Neural cell (in vitro differentiated cells): ENCODE results near the gene RGR. TPM values are rescaled to one million over a fixed set of nuclear protein-coding genes. Genes with fewer than 3 reads are reported as not detected.

Experiments used
- H2AFZ ChIP-seq: fragments of 200-600, 300-800 bp; sonication (generic), shearing (Covaris generic); 2 replicates; pipeline ENCODE4 v1.6.0; 2014; ENCODE audit warnings: low read depth, mild to moderate bottlenecking, antibody characterized with exemption, low read length, moderate library complexity
- H3F3A ChIP-seq: fragments of 200-600 bp; shearing (Covaris generic); 2 replicates; pipeline ENCODE4 v1.6.1; 2016; ENCODE audit warnings: mild to moderate bottlenecking, moderate library complexity, mixed read lengths, antibody characterized with exemption, low read length; ENCODE audit not compliant: insufficient read depth, poor library complexity, severe bottlenecking
- H3K27ac ChIP-seq: fragments of 200-600, 300-800 bp; sonication (generic), shearing (Covaris generic); 2 replicates; pipeline ENCODE4 v1.5.1; 2014; ENCODE audit warnings: mild to moderate bottlenecking, low read length, moderate library complexity
- H3K27me3 ChIP-seq: fragments of 300-800, 200-600 bp; sonication (generic), shearing (Covaris generic); 2 replicates; pipeline ENCODE4 v1.6.0; 2014; ENCODE audit warnings: mild to moderate bottlenecking, low read depth, low read length, moderate library complexity; ENCODE audit not compliant: insufficient read depth
- H3K36me3 ChIP-seq: fragments of 300-800, 200-600 bp; sonication (generic), shearing (Covaris generic); 2 replicates; pipeline ENCODE4 v1.5.1; 2014; ENCODE audit warnings: mild to moderate bottlenecking, antibody characterized with exemption, low read length, moderate library complexity; ENCODE audit not compliant: insufficient read depth
- H3K4me2 ChIP-seq: fragments of 300-800, 200-600 bp; sonication (generic), shearing (Covaris generic); 2 replicates; pipeline ENCODE4 v1.6.0; 2014; ENCODE audit warnings: mild to moderate bottlenecking, low read length
- H3K4me3 ChIP-seq: fragments of 300-800, 200-600 bp; sonication (generic), shearing (Covaris generic); 2 replicates; pipeline ENCODE4 v1.5.1; 2014; ENCODE audit warnings: mild to moderate bottlenecking, low read length, moderate library complexity
- H3K79me2 ChIP-seq: fragments of 200-600 bp; shearing (Covaris generic); replicated peaks from 2 replicates; pipeline ENCODE4 v1.6.0; 2014; ENCODE audit warnings: mild to moderate bottlenecking, low read length, moderate library complexity; ENCODE audit not compliant: insufficient read depth
- H3K9ac ChIP-seq: fragments of 300-800, 200-600 bp; sonication (generic), shearing (Covaris generic); 2 replicates; pipeline ENCODE4 v1.6.1; 2016; ENCODE audit warnings: mild to moderate bottlenecking, low read length, mixed read lengths
- H3K9me2 ChIP-seq: fragments of 200-600 bp; shearing (Covaris generic); 2 replicates; pipeline ENCODE4 v1.6.1; 2016; ENCODE audit warnings: mild to moderate bottlenecking, low read length, mixed read lengths; ENCODE audit not compliant: insufficient read depth
- H3K9me3 ChIP-seq: fragments of 200-600, 300-800 bp; sonication (generic), shearing (Covaris generic); 2 replicates; pipeline ENCODE4 v1.6.1; 2016; ENCODE audit warnings: mild to moderate bottlenecking, mixed run types, low read length, moderate library complexity, mixed read lengths
- H4K20me1 ChIP-seq: fragments of 200-600 bp; shearing (Covaris generic); 2 replicates; pipeline ENCODE4 v1.6.1; 2016; ENCODE audit warnings: mild to moderate bottlenecking, mixed run types; ENCODE audit not compliant: insufficient read depth
- EP300 ChIP-seq: fragments of 450-650 bp; conservative IDR thresholded peaks from 2 replicates; pipeline ENCODE4 v1.6.1; 2014; ENCODE audit warnings: antibody characterized with exemption, mild to moderate bottlenecking, moderate library complexity; ENCODE audit not compliant: poor library complexity, severe bottlenecking
- EZH2 ChIP-seq: fragments of 200-600, 300-800 bp; shearing (Covaris generic), sonication (generic); IDR thresholded peaks from 2 replicates; pipeline ENCODE4 v1.6.1; 2014; ENCODE audit warnings: antibody characterized with exemption, low read length, borderline replicate concordance, mild to moderate bottlenecking; ENCODE audit not compliant: insufficient read depth, poor library complexity, severe bottlenecking
- MXI1 ChIP-seq: fragments of 450-650 bp; conservative IDR thresholded peaks from 2 replicates; pipeline ENCODE4 v1.6.1; 2014; ENCODE audit warnings: antibody characterized with exemption, mild to moderate bottlenecking; ENCODE audit not compliant: poor library complexity, severe bottlenecking
- POLR2AphosphoS5 ChIP-seq: IDR thresholded peaks from 2 replicates; pipeline ENCODE4 v1.6.1; 2012
- RAD21 ChIP-seq: fragments of 450-650 bp; conservative IDR thresholded peaks from 2 replicates; pipeline ENCODE4 v1.6.1; 2014; ENCODE audit warnings: antibody characterized with exemption, mild to moderate bottlenecking, moderate library complexity
- SMC3 ChIP-seq: fragments of 450-650 bp; conservative IDR thresholded peaks from 2 replicates; pipeline ENCODE4 v1.6.1; 2014; ENCODE audit warnings: antibody characterized with exemption, mild to moderate bottlenecking, moderate library complexity; ENCODE audit not compliant: poor library complexity
- TAF1 ChIP-seq: IDR thresholded peaks from 2 replicates; pipeline ENCODE4 v1.6.1; 2012; ENCODE audit warnings: low read depth
- polyA plus RNA-seq: library from polyadenylated mRNA; depleted of rRNA; stranded (reverse); fragments of >200 nt; gene quantifications from 2 replicates; pipeline ENCODE4 v1.2.3, GENCODE V29; 2014
- TF ChIP-seq, protein P1 (sequence below): fragments of 450-650 bp; IDR thresholded peaks from 2 replicates; pipeline ENCODE4 v1.5.1; 2014; ENCODE audit warnings: antibody characterized with exemption, mild to moderate bottlenecking, moderate library complexity; ENCODE audit not compliant: poor library complexity, severe bottlenecking
- TF ChIP-seq, protein P2 (sequence below): IDR thresholded peaks from 2 replicates; pipeline ENCODE4 v1.6.1; 2012; ENCODE audit warnings: borderline replicate concordance

Gene RGR
- polyA plus RNA-seq, 1 donor from 2014 or later: not detected

DNA sequence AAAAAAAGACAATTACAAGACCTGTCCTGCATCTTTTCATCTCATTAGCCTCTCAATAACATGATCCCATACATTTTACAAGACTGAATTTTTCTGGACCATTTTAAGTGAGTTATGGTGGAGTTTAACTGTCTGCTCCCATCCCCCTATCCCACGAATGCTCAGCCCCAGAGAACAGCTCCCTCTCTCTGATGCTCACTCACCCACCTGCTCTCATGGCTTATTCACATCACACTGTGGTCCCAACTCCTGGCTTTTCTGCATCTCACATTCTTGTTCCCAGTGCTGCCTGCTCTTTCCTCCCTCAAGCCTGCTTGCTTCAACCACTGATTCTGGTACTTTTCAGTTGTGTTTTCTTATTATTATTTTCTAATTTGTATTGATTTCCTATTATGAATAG lies 63.2 kb downstream of the RGR start:
- Histone ChIP-seq H3K4me3 (no peak overlapping the region), H3F3A (no peaks in the 10 kb centered on the region), H3K79me2 (no peaks in the 10 kb centered on the region), H3K4me2 (no peak overlapping the region), H3K27ac (no peak overlapping the region), H2AFZ (no peak overlapping the region), H4K20me1 (no peaks in the 10 kb centered on the region), H3K36me3 (no peaks in the 10 kb centered on the region), H3K9me2 (no peaks in the 10 kb centered on the region), H3K27me3 (no peaks in the 10 kb centered on the region), H3K9ac (no peak overlapping the region), H3K9me3 (no peaks in the 10 kb centered on the region)
- TF ChIP-seq, protein P1, sequence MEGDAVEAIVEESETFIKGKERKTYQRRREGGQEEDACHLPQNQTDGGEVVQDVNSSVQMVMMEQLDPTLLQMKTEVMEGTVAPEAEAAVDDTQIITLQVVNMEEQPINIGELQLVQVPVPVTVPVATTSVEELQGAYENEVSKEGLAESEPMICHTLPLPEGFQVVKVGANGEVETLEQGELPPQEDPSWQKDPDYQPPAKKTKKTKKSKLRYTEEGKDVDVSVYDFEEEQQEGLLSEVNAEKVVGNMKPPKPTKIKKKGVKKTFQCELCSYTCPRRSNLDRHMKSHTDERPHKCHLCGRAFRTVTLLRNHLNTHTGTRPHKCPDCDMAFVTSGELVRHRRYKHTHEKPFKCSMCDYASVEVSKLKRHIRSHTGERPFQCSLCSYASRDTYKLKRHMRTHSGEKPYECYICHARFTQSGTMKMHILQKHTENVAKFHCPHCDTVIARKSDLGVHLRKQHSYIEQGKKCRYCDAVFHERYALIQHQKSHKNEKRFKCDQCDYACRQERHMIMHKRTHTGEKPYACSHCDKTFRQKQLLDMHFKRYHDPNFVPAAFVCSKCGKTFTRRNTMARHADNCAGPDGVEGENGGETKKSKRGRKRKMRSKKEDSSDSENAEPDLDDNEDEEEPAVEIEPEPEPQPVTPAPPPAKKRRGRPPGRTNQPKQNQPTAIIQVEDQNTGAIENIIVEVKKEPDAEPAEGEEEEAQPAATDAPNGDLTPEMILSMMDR: no peak
- TF ChIP-seq EP300 (no peak), SMC3 (no peak), POLR2AphosphoS5 (no peak), RAD21 (no peak), EZH2 (no peak), TAF1 (no peak)
- TF ChIP-seq, protein P2, sequence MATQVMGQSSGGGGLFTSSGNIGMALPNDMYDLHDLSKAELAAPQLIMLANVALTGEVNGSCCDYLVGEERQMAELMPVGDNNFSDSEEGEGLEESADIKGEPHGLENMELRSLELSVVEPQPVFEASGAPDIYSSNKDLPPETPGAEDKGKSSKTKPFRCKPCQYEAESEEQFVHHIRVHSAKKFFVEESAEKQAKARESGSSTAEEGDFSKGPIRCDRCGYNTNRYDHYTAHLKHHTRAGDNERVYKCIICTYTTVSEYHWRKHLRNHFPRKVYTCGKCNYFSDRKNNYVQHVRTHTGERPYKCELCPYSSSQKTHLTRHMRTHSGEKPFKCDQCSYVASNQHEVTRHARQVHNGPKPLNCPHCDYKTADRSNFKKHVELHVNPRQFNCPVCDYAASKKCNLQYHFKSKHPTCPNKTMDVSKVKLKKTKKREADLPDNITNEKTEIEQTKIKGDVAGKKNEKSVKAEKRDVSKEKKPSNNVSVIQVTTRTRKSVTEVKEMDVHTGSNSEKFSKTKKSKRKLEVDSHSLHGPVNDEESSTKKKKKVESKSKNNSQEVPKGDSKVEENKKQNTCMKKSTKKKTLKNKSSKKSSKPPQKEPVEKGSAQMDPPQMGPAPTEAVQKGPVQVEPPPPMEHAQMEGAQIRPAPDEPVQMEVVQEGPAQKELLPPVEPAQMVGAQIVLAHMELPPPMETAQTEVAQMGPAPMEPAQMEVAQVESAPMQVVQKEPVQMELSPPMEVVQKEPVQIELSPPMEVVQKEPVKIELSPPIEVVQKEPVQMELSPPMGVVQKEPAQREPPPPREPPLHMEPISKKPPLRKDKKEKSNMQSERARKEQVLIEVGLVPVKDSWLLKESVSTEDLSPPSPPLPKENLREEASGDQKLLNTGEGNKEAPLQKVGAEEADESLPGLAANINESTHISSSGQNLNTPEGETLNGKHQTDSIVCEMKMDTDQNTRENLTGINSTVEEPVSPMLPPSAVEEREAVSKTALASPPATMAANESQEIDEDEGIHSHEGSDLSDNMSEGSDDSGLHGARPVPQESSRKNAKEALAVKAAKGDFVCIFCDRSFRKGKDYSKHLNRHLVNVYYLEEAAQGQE: no peak

DNA sequence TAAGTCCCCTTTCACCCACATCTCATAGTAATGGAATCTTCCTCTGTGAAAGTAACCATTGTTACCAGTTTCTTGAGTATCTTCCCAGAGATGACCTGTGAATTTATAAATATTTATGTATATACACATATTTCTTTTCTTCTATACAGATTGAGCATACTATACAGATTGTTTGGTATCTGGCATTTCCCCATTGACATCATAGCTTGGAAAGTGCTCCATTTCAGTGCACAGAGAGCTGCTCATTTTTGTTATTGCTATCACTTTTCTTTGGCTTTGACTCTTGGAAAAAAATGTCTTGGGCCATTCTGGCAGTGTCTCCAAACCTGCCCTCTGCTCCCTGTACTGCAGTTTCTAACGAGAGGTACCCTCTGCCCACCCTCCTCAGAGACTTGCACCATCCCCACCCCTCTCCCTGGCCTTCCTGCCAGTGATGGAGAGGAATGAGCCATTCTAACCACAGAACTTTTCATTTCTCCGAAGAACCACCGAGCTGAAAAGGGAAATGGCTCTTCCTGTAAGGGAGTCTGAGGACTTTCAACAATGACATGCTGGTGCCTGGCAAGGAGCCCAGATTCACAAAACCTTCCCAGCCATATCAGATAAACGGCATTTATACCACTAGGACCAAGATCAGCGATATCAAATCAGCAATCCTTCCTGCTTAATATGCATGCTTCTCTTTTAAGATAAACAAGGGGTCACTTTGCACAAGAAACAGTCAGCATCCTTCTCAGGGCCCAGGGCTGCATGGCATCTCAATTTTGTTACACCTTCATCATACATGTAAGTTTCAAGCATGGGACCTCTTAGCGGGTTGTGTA lies 63.8 kb downstream of the RGR start:
- Histone ChIP-seq H3F3A (no peaks in the 10 kb centered on the region), H3K9me3 (no peaks in the 10 kb centered on the region), H3K4me3 (no peak overlapping the region), H2AFZ (no peak overlapping the region), H3K27ac (no peak overlapping the region), H3K4me2 (no peak overlapping the region), H3K79me2 (no peaks in the 10 kb centered on the region), H4K20me1 (no peaks in the 10 kb centered on the region), H3K36me3 (no peaks in the 10 kb centered on the region), H3K9me2 (no peaks in the 10 kb centered on the region), H3K9ac (no peak overlapping the region), H3K27me3 (no peaks in the 10 kb centered on the region)
- TF ChIP-seq TAF1 (no peak), MXI1 (no peak), EZH2 (no peak), RAD21 (no peak), EP300 (no peak), POLR2AphosphoS5 (no peak), SMC3 (no peak)
- TF ChIP-seq, protein P2: no peak
- TF ChIP-seq, protein P1: no peak
